Cardiac muscle cell (in vitro differentiated cells and primary cell): ENCODE measurements around the gene SCD5. TPM values are rescaled to one million over a fixed set of nuclear protein-coding genes. Genes with fewer than 3 reads are reported as not detected.

Source experiments
- DNase-seq, 2 donors: peaks; one replicate each; pipeline versions ENCODE4 v3.0.0 to v3.0.0-alpha.2; 2010 to 2017; ENCODE audit warnings: low read depth in 1 of 2, low spot score in 1 of 2
- H3K27ac ChIP-seq: fragments of 200-600 bp; sonication (generic); 2 replicates; pipeline ENCODE4 v1.5.1; 2016
- H3K27me3 ChIP-seq: fragments of 200-600 bp; sonication (generic); 2 replicates; pipeline ENCODE4 v1.6.0; 2016; ENCODE audit warnings: control low read depth
- H3K36me3 ChIP-seq: fragments of 200-600 bp; sonication (generic); 2 replicates; pipeline ENCODE4 v1.5.1; 2016; ENCODE audit warnings: control low read depth
- H3K4me1 ChIP-seq: fragments of 200-600 bp; sonication (generic); 2 replicates; pipeline ENCODE4 v1.8.1; 2017; ENCODE audit warnings: low read depth, mild to moderate bottlenecking, mixed run types
- H3K4me3 ChIP-seq: fragments of 200-600 bp; sonication (generic); 2 replicates; pipeline ENCODE4 v1.5.1; 2016; ENCODE audit warnings: mild to moderate bottlenecking
- H3K9me3 ChIP-seq: fragments of 200-600 bp; sonication (generic); 2 replicates; pipeline ENCODE4 v1.5.1; 2017; ENCODE audit warnings: low read depth, mild to moderate bottlenecking, control low read depth
- CTCF ChIP-seq: IDR thresholded peaks from 2 replicates; pipeline ENCODE4 v1.5.1; 2012; ENCODE audit warnings: low read depth, mild to moderate bottlenecking, low read length
- polyA plus RNA-seq: library from polyadenylated mRNA; unstranded; fragments of >200 nt; fragmentation: Nextera tagmentation; extraction: Ambion mirVana; gene quantifications from 2 replicates; pipeline ENCODE4 v1.2.1, GENCODE V29; 2016
- total RNA-seq: library from RNA; depleted of rRNA; stranded (reverse); fragments of >200 nt; gene quantifications from 2 replicates; pipeline ENCODE4 v1.2.3, GENCODE V29; 2016

Gene SCD5
- total and polyA plus RNA-seq, 2 experiments from 2014 or later: 3.7 to 4.7 TPM

GRCh38 chr4:82811392-82811791 is 12.8 kb upstream of the SCD5 start:
- peaks cover 2% of the 10 kb centered on the region for H3K27me3 ChIP-seq
- no peak overlapping the region for H3K4me3 ChIP-seq
- no peaks in the 10 kb centered on the region for H3K4me1 ChIP-seq
- H3K36me3 ChIP-seq: no peaks in the 10 kb centered on the region
- no peak for DNase-seq
- no peak overlapping the region for H3K27ac ChIP-seq
- no peaks in the 10 kb centered on the region for H3K9me3 ChIP-seq
- TF ChIP-seq CTCF: no peak

- H3K36me3 ChIP-seq: no peaks in the 10 kb centered on the region
- H3K27me3 ChIP-seq: peaks cover 12% of the 10 kb centered on the region
Observed at GRCh38 chr4:82810176-82810575, 11.6 kb upstream of the SCD5 start.

GRCh38 chr4:82809619-82810018 is 11.0 kb upstream of the SCD5 start:
- no peaks in the 10 kb centered on the region for H3K36me3 ChIP-seq
- H3K4me3 ChIP-seq: no peak overlapping the region

More at GRCh38 chr4:82810176-82810575, 11.6 kb upstream of the SCD5 start:
- H3K27ac ChIP-seq: no peak overlapping the region
- DNase-seq: no peak
- H3K4me3 ChIP-seq: no peak overlapping the region
- H3K4me1 ChIP-seq: no peaks in the 10 kb centered on the region
- no peak for TF ChIP-seq CTCF
- no peaks in the 10 kb centered on the region for H3K9me3 ChIP-seq

GRCh38 chr4:82803746-82804145 is 5.2 kb upstream of the SCD5 start:
- Histone ChIP-seq H3K27ac (no peak overlapping the region), H3K4me3 (no peak overlapping the region), H3K36me3 (no peaks in the 10 kb centered on the region), H3K4me1 (no peaks in the 10 kb centered on the region), H3K9me3 (no peaks in the 10 kb centered on the region), H3K27me3 (peaks cover 75% of the 10 kb centered on the region)
- TF ChIP-seq CTCF: no peak
- no peak for DNase-seq

More at GRCh38 chr4:82809619-82810018, 11.0 kb upstream of the SCD5 start:
- Histone ChIP-seq H3K27ac (no peak overlapping the region), H3K27me3 (peaks cover 17% of the 10 kb centered on the region), H3K4me1 (no peaks in the 10 kb centered on the region), H3K9me3 (no peaks in the 10 kb centered on the region)
- TF ChIP-seq CTCF: no peak
- DNase-seq: no peak

GRCh38 chr4:82802911-82803310 is 4.3 kb upstream of the SCD5 start:
- Histone ChIP-seq H3K36me3 (no peaks in the 10 kb centered on the region), H3K4me1 (no peaks in the 10 kb centered on the region), H3K27ac (no peak overlapping the region), H3K9me3 (no peaks in the 10 kb centered on the region), H3K27me3 (peaks cover 83% of the 10 kb centered on the region), H3K4me3 (no peak overlapping the region)
- TF ChIP-seq CTCF: no peak
- peak in 1 of 2 donors; percentile 65 for DNase-seq

GRCh38 chr4:82801910-82802521 is 3.4 kb upstream of the SCD5 start:
- Histone ChIP-seq H3K9me3 (no peaks in the 10 kb centered on the region), H3K4me1 (no peaks in the 10 kb centered on the region), H3K27ac (no peak overlapping the region), H3K36me3 (no peaks in the 10 kb centered on the region), H3K27me3 (peaks cover 92% of the 10 kb centered on the region), H3K4me3 (no peak overlapping the region)
- peak in 1 of 2 donors; percentile 51 for DNase-seq
- TF ChIP-seq CTCF: peak; percentile 45
